SK-N-SH treated with all-trans-retinoic acid at 6 μM for 48 hours (cell line): ENCODE results near the gene EVX1.

ENCODE experiments used
- ATAC-seq: fragments of 200-7000 bp; cut with Tn5 transposase; 3 replicates; pipeline ENCODE4 v1.9.1; 2020; ENCODE audit warnings: mild to moderate bottlenecking, moderate library complexity
- ARNTL ChIP-seq: fragments of 450-650 bp; formaldehyde crosslinking; IDR thresholded peaks from 2 replicates; pipeline ENCODE4 v1.5.0; 2020; ENCODE audit warnings: low read depth, mild to moderate bottlenecking, moderate library complexity, borderline replicate concordance
- BACH2 ChIP-seq: fragments of 250-450 bp; sonication (Bioruptor Pico); IDR thresholded peaks from 2 replicates; pipeline ENCODE4 v1.9.0; 2021; ENCODE audit warnings: mild to moderate bottlenecking, borderline replicate concordance
- CREB5 ChIP-seq: fragments of 250-450 bp; sonication (Bioruptor Pico); IDR thresholded peaks from 2 replicates; pipeline ENCODE4 v1.5.1; 2020; ENCODE audit warnings: low read depth, mild to moderate bottlenecking, moderate library complexity
- CSDC2 ChIP-seq: fragments of 250-450 bp; sonication (Bioruptor Pico); IDR thresholded peaks from 2 replicates; pipeline ENCODE4 v1.5.0; 2020; ENCODE audit warnings: mild to moderate bottlenecking, moderate library complexity
- ESRRG ChIP-seq: fragments of 250-450 bp; sonication (Bioruptor Pico); IDR thresholded peaks from 2 replicates; pipeline ENCODE4 v1.6.1; 2021; ENCODE audit warnings: mild to moderate bottlenecking
- GLIS3 ChIP-seq: fragments of 250-450 bp; sonication (Bioruptor Pico); IDR thresholded peaks from 2 replicates; pipeline ENCODE4 v1.5.0; 2020; ENCODE audit warnings: mild to moderate bottlenecking, moderate library complexity
- ISL1 ChIP-seq: fragments of 250-450 bp; sonication (Bioruptor Pico); IDR thresholded peaks from 2 replicates; pipeline ENCODE4 v2.1.2; 2022; ENCODE audit warnings: mild to moderate bottlenecking, moderate library complexity
- OSR1 ChIP-seq: fragments of 250-450 bp; sonication (Bioruptor Pico); IDR thresholded peaks from 2 replicates; pipeline ENCODE4 v1.8.0; 2022; ENCODE audit warnings: moderate library complexity, mild to moderate bottlenecking, inconsistent platforms
- PATZ1 ChIP-seq: fragments of 250-450 bp; sonication (Bioruptor Pico); IDR thresholded peaks from 2 replicates; pipeline ENCODE4 v1.8.0; 2020; ENCODE audit warnings: mild to moderate bottlenecking, moderate library complexity, borderline replicate concordance
- POU6F1 ChIP-seq: fragments of 250-450 bp; sonication (Bioruptor Pico); IDR thresholded peaks from 2 replicates; pipeline ENCODE4 v1.8.0; 2021; ENCODE audit warnings: low read depth, mild to moderate bottlenecking, moderate library complexity, borderline replicate concordance
- PPARA ChIP-seq: fragments of 250-450 bp; sonication (Bioruptor Pico); IDR thresholded peaks from 2 replicates; pipeline ENCODE4 v1.5.0; 2020; ENCODE audit warnings: mild to moderate bottlenecking, borderline replicate concordance
- RARB ChIP-seq: fragments of 250-450 bp; sonication (Bioruptor Pico); IDR thresholded peaks from 2 replicates; pipeline ENCODE4 v1.8.0; 2021; ENCODE audit warnings: mild to moderate bottlenecking, moderate library complexity
- SNAI2 ChIP-seq: fragments of 250-450 bp; sonication (Bioruptor Pico); IDR thresholded peaks from 2 replicates; pipeline ENCODE4 v1.5.0; 2020; ENCODE audit warnings: mild to moderate bottlenecking, moderate library complexity
- TOX ChIP-seq: fragments of 250-450 bp; sonication (Bioruptor Pico); IDR thresholded peaks from 2 replicates; pipeline ENCODE4 v1.8.0; 2021; ENCODE audit warnings: mild to moderate bottlenecking, moderate library complexity, borderline replicate concordance
- TSHZ2 ChIP-seq: fragments of 250-450 bp; sonication (Bioruptor Pico); IDR thresholded peaks from 2 replicates; pipeline ENCODE4 v1.5.0; 2020; ENCODE audit warnings: mild to moderate bottlenecking, moderate library complexity
- ZC3H10 ChIP-seq: fragments of 250-450 bp; sonication (Bioruptor Pico); IDR thresholded peaks from 2 replicates; pipeline ENCODE4 v1.5.1; 2021; ENCODE audit warnings: mild to moderate bottlenecking, moderate library complexity
- ZFP3 ChIP-seq: fragments of 250-450 bp; sonication (Bioruptor Pico); IDR thresholded peaks from 2 replicates; pipeline ENCODE4 v1.5.0; 2020; ENCODE audit warnings: mild to moderate bottlenecking, moderate library complexity
- ZFP30 ChIP-seq: fragments of 450-650 bp; formaldehyde crosslinking; IDR thresholded peaks from 2 replicates; pipeline ENCODE4 v1.5.0; 2022; ENCODE audit warnings: mild to moderate bottlenecking, moderate library complexity
- ZNF565 ChIP-seq: fragments of 450-650 bp; formaldehyde crosslinking; conservative IDR thresholded peaks from 2 replicates; pipeline ENCODE4 v1.5.0; 2020; ENCODE audit warnings: low read depth, mild to moderate bottlenecking, moderate library complexity
- ZNF8 ChIP-seq: fragments of 450-650 bp; formaldehyde crosslinking; IDR thresholded peaks from 2 replicates; pipeline ENCODE4 v1.5.0; 2020; ENCODE audit warnings: mild to moderate bottlenecking, moderate library complexity

Gene EVX1

GRCh38 chr7:27204851-27205322 lies 37.7 kb upstream of the EVX1 start:
- peak; percentile 7; the same call in 2 of the 3 replicates for ATAC-seq
- TF ChIP-seq ZFP30 (CRISPR knock-in tag) (no peak), CREB5 (CRISPR knock-in tag) (no peak), OSR1 (CRISPR knock-in tag) (no peak), ISL1 (CRISPR knock-in tag) (no peak), CSDC2 (CRISPR knock-in tag) (no peak), BACH2 (no peak), PATZ1 (no peak), PPARA (CRISPR knock-in tag) (no peak), ZFP3 (CRISPR knock-in tag) (no peak), ESRRG (CRISPR knock-in tag) (no peak), ZC3H10 (CRISPR knock-in tag) (no peak), ARNTL (CRISPR knock-in tag) (no peak), ZNF8 (CRISPR knock-in tag) (no peak)

- no peak for ATAC-seq
- TF ChIP-seq GLIS3 (CRISPR knock-in tag) (no peak), ARNTL (CRISPR knock-in tag) (no peak), RARB (CRISPR knock-in tag) (no peak), ZFP3 (CRISPR knock-in tag) (no peak), PPARA (CRISPR knock-in tag) (no peak), ZNF565 (CRISPR knock-in tag) (no peak), POU6F1 (no peak), CSDC2 (CRISPR knock-in tag) (no peak), SNAI2 (CRISPR knock-in tag) (no peak), TOX (CRISPR knock-in tag) (no peak), ZNF8 (CRISPR knock-in tag) (no peak), OSR1 (CRISPR knock-in tag) (no peak)
- TF ChIP-seq, all 23 proteins: peak for 0
Measured at GRCh38 chr7:27205325-27206280, 37.0 kb upstream of the EVX1 start.

- ATAC-seq, result no peak
- TF ChIP-seq ZNF8 (CRISPR knock-in tag), result no peak
- TF ChIP-seq BACH2, result no peak
- no peak for TF ChIP-seq OSR1 (CRISPR knock-in tag)
- no peak for TF ChIP-seq ZFP3 (CRISPR knock-in tag)
- no peak for TF ChIP-seq TOX (CRISPR knock-in tag)
- TF ChIP-seq GLIS3 (CRISPR knock-in tag), result no peak
- no peak for TF ChIP-seq ZNF565 (CRISPR knock-in tag)
- TF ChIP-seq RARB (CRISPR knock-in tag), result no peak
- TF ChIP-seq ESRRG (CRISPR knock-in tag), result no peak
- TF ChIP-seq CSDC2 (CRISPR knock-in tag), result no peak
- TF ChIP-seq ZC3H10 (CRISPR knock-in tag), result no peak
- TF ChIP-seq PPARA (CRISPR knock-in tag), result no peak
- no peak for TF ChIP-seq ZFP30 (CRISPR knock-in tag)
- TF ChIP-seq ISL1 (CRISPR knock-in tag), result no peak
Measured at GRCh38 chr7:27207348-27207985, 35.1 kb upstream of the EVX1 start.

- TF ChIP-seq TSHZ2 (CRISPR knock-in tag) (no peak), PPARA (CRISPR knock-in tag) (no peak), ESRRG (CRISPR knock-in tag) (no peak)
- TF ChIP-seq, all 23 proteins: peak for 0
- no peak for ATAC-seq
Measured at GRCh38 chr7:27208998-27209397, 33.6 kb upstream of the EVX1 start.
